Measurements from ENCODE around the gene NUP62.

The NUP62 gene

DNA sequence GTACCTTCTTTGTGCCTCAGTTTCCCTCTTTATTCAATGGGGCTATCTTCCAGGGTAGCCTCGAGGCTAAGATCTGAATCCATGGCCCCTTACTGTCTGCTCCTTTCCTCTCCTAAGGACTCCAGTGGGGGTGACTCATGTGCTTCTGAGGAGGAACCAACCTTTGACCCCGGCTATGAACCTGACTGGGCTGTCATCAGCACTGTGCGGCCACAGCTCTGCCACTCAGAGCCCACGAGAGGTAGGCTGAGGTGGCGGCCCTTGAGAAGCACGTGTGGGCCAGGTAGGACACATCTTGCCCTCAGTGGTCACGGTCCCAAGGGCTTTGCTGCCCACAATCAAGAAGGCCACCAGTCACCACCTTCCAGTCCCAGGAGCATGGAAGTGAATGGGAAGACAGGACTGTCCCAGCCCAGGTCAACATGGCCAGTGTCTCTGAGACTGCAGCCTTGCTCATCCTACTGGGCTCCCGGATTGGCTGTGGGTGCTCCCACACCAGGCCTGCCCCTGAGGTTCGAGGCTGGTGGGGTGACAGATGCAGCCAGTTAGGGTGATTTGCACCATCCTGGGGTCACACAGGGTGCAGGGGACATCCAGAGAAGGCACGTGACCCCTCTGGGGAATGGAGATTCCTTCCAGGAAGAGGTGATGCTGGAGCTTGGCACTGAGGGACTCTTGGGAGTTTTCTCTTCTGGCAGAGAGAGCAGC lies 49.0 kb downstream of the NUP62 start:
- no peak for DNase-seq

DNA sequence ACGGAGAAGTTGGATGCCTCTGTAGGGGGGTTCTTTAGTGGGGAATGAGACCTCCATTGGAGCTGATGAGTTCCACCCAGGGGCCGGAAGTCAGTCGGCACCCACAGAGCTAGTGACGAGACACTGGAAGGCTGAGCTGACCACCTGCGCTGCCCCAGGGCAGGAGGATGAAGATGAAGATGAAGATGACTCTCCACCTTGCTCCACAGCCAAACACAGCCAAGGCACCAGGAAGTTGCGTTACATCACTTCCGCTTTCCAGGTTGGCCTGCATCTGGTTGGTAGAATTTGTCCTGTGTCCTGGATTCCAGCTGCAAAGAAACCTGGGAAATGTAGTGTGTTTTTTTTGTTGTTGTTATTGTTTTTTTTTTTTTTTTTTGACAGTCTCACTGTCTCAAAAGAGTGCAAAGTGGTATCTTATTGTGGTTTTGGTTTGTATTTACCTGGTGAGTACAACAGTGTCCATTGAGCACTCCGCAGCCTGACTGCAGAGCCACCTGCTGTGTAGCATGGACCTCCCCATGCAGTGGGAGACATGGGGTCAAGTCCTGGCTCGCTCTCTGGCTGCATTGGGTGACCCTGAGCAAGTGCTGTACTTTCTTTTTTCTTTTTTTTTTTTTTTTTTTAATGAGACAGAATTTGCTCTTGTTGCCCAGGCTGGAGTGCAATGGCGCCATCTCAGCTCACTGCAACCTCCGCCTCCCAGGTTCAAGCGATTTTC lies 49.9 kb downstream of the NUP62 start:
- DNase-seq, result peak in 1 of 5 donors; percentile 34

DNA sequence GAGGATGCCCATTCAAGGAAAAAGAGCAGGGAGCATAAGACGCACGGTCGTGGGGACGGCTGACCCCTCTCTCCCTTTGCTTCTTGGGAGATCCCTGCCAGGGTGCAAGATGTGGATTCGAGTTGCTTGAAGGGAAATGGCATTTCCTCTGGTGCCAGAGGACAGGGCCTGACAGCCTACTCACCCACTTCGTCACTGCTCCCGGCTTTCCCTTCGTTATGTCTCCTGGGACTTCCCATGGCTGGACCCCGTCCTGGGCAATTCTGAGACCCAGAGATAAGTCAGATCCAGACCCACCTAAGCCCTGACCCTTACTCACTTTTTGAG lies 50.6 kb downstream of the NUP62 start:
- no peak for DNase-seq

DNA sequence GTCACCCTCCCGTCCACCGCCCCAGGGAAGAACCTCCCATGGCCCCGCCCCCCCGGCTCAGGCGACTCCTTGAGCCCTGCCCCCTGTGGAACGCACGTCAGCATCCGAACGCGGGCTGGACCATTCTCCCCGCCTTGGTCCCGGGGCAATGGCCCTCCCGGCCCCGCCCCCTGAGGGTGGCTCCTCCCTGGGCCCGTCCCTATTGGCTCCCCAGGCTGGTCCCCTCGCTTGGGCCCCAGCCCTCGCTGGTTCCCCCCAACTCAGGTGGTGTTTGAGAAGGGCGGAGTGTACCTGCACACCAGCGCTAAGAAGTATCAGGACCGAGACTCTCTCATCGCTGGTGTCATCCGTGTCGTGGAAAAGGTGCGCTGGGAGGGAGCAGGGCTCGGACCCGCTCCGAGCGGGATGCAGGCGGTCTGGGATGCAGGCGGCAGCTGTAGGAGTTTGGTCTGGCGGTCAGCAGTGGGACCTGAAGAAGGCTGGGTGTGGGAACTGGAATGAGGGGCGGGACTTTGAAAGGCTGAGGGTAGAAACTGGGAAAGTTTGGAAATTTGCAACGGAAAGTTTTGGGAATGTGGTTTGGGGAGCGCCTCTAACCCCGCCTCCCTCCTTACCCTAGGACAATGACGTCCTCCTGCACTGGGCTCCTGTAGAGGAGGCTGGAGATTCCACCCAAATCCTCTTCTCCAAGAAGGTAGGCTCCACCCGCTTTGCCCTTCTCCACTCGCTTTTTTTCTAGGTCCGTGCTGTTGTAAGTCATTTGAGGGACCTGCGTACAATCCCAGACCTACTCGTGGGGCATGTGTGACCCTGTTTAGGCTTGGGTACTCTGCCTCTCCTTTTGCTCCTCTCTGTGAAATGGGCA lies 51.2 kb downstream of the NUP62 start:
- peak; percentile 98 to 99 (median 98) for DNase-seq

DNA sequence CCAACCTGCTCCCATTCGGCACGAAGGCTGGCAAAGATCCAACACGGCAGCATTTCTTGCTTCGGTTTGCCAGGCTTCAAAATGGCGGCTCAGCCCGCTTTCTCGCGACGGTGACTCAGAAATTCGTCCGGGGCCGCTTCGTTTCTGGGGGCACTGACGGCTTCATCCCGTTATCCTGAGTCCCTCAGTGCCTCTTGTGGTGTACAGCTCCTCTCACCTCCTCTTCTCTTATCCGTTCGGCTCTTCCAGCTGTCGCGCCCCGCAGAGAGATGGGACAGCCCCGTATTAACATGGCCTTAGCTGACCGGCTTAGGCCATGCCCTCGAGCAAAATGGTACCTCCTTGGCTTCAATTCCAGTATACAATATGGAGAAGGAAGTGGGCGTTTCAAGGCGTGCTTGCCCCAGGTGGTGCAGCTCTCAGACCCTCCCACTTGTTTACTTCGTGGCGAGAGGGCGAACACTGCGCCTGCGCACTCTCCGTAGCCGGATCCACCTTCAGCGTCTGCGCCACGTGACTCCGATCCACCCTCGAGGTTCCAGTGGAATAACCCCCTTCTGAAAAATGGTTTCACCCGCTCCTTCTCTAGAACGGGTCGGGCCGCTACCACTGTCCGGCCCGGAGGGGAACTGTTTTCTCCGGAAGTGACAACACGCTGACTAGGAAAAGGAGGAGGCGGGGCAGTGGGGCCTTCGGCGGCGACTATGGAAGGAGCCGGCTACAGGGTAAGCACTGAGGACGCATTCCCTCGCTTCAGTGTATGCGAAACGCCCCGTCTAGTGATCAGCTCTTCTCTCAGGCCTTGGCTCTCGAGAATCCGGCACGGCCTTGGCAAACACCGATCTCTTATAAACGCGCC lies 52.1 kb downstream of the NUP62 start, which contains the start of the genes AKT1S1 and TBC1D17:
AKT1S1 (minus strand) TSS at position 336 of the 859 bp plus-strand sequence. CDS start 4,060 bp downstream, outside the sequence.
TBC1D17 (plus strand) TSS at position 683 of the 859 bp plus-strand sequence; CDS start at position 705, 22 bp downstream.
- DNase-seq, result peak; percentile 98 to 100 (median 99)

DNA sequence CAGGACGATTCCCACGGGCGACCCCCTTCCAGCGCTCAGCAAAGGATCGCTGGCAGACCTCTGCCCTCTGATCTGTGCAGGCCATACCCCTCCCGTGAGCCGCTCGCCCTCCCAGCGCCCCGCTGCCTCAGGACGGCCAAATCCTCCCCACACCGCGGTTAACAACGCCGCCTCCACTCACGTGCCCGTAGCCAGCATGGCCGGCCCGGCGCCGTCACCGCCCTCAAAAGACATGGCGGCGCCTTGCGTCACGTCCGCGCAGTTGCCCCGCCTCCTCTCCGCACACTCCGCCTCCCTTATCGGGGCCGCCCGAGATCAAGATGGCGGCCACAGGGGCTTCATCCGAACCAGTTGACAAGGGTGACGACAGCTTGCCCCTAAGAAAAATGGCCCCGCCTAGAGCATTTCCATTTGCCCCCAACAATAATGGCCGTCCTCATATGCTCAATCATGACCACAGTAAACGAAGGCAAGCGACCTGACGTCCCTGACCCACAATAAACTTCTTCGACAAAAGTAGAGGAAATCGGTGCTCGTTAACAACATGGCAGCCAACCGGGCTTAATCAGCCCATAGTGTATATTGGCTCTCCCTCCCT lies 52.8 kb downstream of the NUP62 start:
- peak; percentile 96 to 99 (median 97) for DNase-seq

DNA sequence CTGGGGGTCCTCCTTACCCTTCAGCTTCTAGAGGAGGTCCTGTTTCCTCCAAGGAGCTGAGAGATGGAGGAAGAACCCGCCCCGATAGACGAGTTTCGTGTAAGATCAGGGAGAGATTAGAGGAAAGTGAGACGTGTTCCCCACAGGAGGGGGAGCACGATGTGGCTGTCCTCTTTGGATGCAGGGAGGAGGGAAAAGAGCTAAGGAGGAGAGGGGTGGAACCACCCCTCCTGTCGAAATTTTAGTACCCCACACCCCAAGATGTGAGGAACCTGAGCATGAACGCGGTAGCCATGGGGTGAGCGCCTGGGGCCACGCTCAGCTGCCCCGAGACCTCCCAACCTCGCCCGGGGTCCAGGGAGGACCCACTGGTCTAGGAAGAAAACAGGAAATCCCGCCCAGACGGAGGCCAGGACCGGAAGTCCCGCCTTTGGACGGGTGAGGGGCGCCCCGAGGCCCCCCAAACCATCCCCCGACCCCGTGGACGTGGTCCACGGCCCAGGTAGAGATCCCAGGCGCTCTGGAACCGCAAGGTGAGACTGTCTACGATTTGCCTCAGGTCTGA lies 53.4 kb downstream of the NUP62 start:
- DNase-seq, result peak in 3 of 5 donors; percentile 35 to 63 (median 41)

DNA sequence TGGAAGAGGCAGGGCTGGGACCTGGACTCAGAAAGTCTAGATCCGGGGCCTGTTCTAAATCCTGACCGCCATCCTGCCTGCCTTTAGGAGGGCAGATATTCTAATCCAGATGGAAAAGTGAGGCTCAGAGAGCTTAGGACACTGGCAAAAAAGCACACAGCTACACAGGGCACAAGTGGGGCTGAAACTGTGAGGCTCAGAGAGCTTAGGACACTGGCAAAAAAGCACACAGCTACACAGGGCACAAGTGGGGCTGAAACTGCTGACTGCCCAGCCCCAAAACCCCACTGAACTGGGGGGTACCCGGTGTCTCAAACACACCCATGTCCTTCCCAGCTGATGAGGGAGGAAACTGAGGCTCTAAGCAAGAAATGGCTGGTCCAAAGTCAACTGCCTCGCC lies 54.1 kb downstream of the NUP62 start:
- DNase-seq, result no peak

DNA sequence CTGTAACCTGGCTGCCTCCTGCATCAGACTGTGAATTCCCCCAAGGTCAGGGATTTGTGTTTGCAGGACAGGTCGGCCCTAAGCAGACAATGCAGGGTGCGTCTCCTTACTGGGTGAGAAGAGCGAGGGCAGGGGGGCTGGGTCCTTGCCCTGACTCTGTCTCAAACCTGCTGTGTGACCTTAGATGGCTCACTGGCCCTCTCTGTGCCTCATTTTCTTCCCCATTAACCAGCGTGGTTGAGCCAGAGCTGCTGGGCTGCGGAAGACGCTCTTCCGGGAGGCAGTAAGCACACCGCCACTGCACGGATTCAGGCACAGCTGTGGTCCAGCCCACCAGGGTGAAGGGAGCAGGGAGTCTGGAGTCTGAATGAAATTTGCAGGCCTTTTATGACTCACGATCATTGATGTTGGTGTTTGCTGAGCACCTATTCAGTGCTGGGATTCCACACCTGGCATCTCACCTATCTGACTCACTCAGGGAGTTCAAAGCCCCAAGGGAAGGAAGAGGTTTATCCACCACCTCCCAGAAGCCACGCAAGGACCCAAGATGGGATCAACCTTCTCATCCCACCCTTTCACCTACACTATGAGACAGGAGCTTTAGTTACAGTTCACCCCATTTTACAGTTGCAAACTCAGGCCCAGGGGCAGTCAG lies 54.7 kb downstream of the NUP62 start:
- DNase-seq, result no peak

DNA sequence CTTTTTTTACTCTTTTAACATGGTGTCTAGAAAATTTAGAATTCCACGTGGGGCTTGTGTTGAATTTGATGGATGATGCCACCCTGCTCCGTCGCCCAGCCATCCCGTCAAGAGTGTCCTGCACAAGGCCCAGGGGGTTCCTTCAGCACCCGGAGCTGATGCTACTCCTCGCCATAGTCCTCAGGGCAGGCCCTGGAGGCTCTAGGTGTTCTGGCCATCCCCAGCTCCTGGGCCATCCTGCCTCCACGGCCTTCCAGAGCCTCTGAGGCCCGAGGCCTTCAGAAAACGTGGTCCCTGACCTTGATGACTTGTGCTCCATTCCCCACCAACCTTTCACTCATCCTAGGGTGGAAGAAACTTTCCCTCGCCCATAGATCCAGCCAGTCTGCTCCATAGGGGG lies 55.5 kb downstream of the NUP62 start:
- no peak for DNase-seq

DNA sequence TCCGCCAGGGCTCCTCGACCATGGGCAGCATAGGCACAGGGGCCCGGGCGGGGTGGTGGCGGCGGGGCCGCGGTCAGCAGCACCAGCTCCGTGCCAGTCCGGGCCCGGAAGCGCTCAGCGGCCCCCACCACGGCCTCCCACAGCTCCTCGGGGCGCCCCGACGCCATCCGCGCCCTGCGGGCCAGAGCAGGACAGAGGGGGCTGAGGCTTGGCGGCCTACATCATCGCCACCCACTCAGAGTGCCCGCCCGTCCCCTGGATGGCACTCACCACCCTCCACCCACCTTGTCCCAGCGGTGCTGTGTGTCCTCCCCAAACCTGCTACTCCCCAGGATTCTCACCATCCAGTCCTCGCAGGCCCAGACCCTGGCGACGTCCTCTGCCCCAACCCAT lies 56.2 kb downstream of the NUP62 start:
- no peak for DNase-seq

DNA sequence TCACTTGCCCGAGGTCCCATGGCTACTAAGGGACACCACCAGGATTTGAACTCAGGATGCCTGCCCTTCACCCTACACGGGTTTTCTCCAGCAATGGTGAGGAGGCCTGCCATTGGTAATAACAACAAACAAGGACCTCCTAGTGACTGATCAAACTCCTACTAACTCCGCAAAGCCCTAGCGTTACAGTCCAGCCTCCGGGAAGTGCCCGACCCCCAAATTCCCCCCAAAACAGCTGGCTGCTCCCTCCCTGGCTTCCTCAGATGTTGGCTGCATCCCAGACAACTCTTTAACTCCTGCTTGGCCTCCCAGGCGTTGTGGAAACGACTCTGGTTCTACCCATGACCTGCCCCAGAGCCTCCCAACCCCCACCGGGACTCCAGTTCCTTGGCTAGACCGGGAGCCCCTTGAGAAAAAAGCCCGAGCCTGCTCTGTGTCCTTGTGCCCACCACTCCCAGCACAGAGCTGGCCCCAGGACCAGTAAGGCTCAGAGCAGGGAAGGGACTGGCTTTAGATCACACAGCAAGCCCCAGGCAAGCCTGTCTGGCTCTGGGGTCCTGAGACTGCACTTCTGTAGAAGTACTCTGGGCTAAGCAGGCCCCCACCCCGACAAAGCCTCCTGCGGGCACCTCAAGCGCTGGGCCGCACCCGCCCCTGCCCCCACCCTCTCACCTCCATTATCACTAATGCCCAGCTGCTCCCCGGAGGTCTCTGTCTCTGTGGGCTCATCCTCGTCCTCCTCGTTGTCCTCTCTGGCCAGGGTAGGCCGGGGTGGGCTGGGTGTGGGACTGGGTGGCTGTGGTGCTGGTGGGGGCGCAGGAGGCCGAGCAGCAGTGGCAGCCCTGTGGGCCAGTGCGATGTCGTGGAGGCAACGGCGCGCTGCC lies 56.8 kb downstream of the NUP62 start:
- DNase-seq, result no peak

DNA sequence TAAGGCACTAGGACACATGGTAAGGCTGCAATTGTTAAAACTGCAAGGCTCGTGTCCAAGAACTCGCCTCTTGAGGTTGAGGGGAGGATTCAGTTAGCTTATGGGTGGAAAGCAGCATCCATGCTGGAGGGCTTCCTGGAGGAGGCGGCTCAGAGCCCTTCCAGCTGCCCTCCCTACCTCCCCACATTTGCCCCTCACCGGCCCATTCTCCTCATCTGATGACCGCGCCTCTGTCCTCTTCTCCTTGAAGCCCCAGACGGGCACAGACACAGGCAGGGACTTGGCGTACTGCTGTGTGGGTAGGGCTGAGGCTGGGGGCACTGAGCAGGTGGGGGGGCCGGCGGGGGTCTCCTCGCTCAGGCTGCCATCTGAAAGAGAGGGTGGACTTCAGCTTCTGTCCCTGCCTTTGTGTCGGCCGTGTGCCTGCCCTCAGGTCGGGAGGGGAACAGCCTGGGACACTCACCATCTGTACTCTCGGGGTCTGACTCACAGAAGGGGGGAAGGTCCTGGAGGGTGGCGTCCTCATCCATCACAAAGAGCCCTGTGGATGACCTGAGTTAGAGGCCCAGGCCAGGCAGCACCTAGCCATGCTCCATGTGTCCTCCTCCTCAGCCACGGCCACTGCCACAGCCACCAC lies 57.8 kb downstream of the NUP62 start:
- DNase-seq, result no peak

DNA sequence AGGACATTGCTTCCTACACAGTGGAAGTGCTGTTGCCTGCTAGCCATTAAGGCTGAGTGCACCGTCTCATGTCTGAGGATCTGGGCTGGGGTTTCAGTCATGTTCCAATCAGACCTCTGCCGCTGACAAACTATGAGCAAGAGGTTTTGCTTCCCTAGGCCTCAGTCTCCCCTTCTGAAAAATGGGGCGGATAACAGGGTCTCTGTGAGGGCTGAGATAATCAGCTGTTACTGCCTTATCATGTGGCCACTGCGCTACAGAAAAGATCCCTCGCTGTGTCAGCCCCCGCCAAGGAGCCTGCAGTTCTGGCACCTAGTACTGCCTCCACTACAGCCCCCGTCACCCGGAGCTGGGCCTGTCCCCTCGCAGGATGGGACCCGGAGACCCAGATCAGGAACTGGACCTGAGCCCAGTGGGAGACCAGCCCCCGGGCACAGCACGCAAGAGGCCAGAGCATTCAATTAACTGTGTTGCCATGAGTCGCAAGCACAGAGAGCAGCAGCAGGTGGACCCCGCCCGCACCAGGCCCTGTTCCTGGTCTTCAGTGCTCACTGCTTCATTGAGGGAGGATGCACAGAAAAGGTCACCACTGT lies 58.9 kb downstream of the NUP62 start:
- DNase-seq, result no peak

DNA sequence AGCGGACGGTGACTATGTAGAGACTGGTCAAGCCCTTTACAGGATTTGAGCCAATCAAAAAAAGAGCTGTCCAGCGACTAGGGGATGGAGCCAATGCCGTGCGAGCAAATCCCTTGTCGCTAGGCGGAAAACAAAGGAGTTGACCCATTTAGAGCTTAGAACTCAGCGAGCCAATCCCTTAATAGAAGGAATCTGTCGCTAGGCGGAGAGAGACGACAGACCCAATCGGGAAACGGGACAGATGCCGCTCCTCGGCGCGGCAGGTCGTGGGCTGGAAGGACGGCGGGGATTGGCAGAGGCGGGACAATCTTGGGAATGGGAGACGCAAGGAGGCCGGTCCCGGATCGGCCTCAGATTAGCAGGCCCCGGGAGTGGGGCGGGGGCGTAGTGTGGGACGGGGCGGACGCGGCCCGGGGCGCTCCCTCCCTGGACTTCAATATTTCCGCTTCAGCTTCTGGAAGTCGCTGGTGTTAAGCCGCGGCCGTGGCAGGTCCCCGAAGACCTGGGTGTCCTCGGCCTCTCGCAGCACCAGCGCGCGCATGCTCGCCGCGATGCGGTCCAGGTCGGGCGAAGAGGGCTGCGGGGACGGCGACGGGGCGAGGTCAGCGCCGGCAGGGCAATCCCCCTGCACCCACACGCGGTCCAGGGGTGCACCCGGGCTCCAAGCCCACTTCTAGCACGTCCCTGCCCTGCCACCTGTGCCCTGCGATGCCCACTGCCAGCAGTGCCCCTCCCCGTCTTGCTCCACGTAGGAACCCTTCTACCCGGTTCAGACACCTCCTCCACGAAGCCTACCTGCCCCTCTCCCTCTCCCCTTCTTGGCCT lies 59.6 kb downstream of the NUP62 start:
- DNase-seq, result peak; percentile 81 to 99 (median 88)

DNA sequence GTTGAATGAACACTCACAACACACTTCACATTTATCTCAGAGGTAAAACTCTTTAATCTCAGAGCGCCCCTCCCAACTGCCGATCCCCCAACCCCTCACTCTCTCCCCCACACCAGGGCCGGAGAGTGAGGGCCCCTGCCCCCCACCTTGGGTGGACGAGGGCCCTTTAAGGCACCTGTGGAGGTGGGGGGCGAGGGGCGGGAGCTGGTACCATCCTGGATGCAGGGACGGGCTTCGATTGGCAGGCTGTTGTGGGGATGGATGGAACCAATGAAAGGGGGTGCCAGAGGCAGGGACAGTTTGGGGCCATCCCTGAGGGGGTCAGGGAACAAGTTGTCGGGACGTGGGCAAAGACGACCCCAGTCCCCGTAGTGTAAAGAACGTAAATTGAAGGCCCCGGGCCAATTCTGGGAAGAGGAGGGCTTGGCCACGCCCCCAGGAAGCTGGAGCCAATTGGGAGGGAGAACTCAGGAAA lies 60.3 kb downstream of the NUP62 start:
- DNase-seq, result no peak

DNA sequence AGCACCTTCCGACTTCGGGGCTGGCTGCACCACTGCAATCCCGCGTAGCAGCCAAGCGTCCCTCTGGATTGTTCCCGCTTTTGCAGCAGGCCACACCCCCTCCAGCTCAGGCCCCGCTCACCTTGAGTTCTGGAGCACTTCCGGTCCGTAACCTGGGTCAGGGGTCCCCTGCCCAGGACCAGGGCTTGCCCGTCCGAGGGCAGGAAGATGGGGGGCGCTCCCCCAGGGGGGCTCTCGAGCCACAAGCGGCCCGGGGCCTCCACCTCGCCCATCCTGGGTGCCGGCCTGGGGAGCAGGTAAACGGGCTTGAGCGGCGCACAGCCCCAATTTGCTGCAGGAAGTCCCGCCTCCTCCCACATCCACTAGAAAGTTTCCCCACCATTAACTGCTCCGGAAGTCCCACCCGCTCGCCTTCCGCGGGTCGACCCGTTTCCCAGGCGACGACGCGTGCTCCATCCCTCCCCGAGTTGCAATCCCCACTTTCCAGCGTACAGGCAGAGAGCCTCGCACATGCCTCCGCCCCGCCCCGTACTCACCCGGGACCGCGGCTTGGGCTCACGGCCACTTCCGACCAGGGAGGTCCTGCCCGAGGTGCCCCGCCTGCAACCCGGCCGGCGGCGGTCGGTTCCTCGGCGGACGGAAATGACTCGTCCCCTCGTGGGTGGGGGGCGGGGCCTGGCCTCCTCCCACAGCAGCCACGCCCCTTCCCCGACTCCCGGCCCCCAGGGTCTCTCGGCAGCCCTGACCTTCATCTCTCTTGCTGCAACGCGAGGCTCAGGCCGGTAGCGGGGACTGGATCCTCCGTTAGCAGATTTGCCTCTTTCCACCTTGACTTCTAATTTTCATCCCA lies 62.1 kb downstream of the NUP62 start, which contains the start of gene PNKP:
PNKP (minus strand) TSS at position 644 of the 850 bp plus-strand sequence; CDS start at position 272, 372 bp downstream.
- peak; percentile 63 to 93 (median 82) for DNase-seq
